PC-3 (cell line): ENCODE data around the gene ROBO2. TPM values are rescaled to one million over a fixed set of nuclear protein-coding genes. Genes with fewer than 3 reads are reported as not detected.

Experiments
- ATAC-seq: fragments of 200-7000 bp; cut with Tn5 transposase; 2 replicates; pipeline ENCODE4 v1.9.1; 2020; ENCODE audit warnings: mild to moderate bottlenecking, moderate library complexity
- BruUV-seq: library from RNA; stranded (reverse); fragments of 400-500 nt; replicated peaks from 2 replicates; lab custom pipeline; 2021; lab: Mats Ljungman, UMichigan
- CTCF ChIA-PET: fragments of 300-600 bp; sonication (Branson Sonifier 250); formaldehyde crosslinking; loops from one replicate; lab custom pipeline; 2022; ENCODE audit warnings: antibody characterized with exemption; lab: Charles Lee
- POLR2A ChIA-PET: fragments of 300-600 bp; sonication (Branson Sonifier 250); formaldehyde crosslinking; loops from one replicate; lab custom pipeline; 2022; ENCODE audit warnings: antibody characterized with exemption; ENCODE audit not compliant: unreplicated experiment; lab: Charles Lee
- DNase-seq: peaks from one replicate; pipeline ENCODE4 v3.0.0-alpha.2; 2015
- H2AFZ ChIP-seq: fragments of 300-600 bp; sonication (generic); 2 replicates; pipeline ENCODE4 v1.6.0; 2016; ENCODE audit warnings: antibody characterized with exemption, low read length
- H3F3A ChIP-seq: fragments of 300-600 bp; sonication (generic); one replicate; pipeline ENCODE4 v1.6.0; 2017; ENCODE audit warnings: antibody characterized with exemption, low read length, control low read depth, mild to moderate bottlenecking; ENCODE audit not compliant: unreplicated experiment
- H3K27ac ChIP-seq: fragments of 300-600 bp; sonication (generic); 2 replicates; pipeline ENCODE4 v1.5.1; 2016; ENCODE audit warnings: mild to moderate bottlenecking, low read length
- H3K27me3 ChIP-seq: fragments of 300-600 bp; sonication (generic); 2 replicates; pipeline ENCODE4 v1.6.1; 2016; ENCODE audit warnings: low read length, mixed read lengths
- H3K36me3 ChIP-seq: fragments of 300-600 bp; sonication (generic); 2 replicates; pipeline ENCODE4 v1.6.1; 2016; ENCODE audit warnings: low read depth, mixed run types, low read length, mixed read lengths
- H3K4me1 ChIP-seq: fragments of 300-600 bp; sonication (generic); 2 replicates; pipeline ENCODE4 v1.5.1; 2016; ENCODE audit warnings: low read length; ENCODE audit not compliant: insufficient read depth
- H3K4me2 ChIP-seq: fragments of 300-600 bp; sonication (generic); 2 replicates; pipeline ENCODE4 v1.6.0; 2016; ENCODE audit warnings: low read length
- H3K4me3 ChIP-seq: fragments of 300-600 bp; sonication (generic); 2 replicates; pipeline ENCODE4 v1.5.1; 2016; ENCODE audit warnings: mild to moderate bottlenecking, low read length, mixed read lengths
- H3K79me2 ChIP-seq: fragments of 300-600 bp; sonication (generic); 2 replicates; pipeline ENCODE4 v1.6.1; 2017; ENCODE audit warnings: low read length, mixed read lengths
- H3K9ac ChIP-seq: fragments of 300-600 bp; sonication (generic); 2 replicates; pipeline ENCODE4 v1.6.0; 2016; ENCODE audit warnings: mild to moderate bottlenecking, low read length
- H3K9me2 ChIP-seq: fragments of 300-600 bp; sonication (generic); replicated peaks from 2 replicates; pipeline ENCODE4 v1.6.1; 2016; ENCODE audit warnings: mixed run types, low read length, mixed read lengths
- H3K9me3 ChIP-seq: fragments of 300-600 bp; sonication (generic); 2 replicates; pipeline ENCODE4 v1.6.1; 2016; ENCODE audit warnings: low read length, mixed read lengths
- H4K20me1 ChIP-seq: fragments of 300-600 bp; sonication (generic); 2 replicates; pipeline ENCODE4 v1.6.1; 2016; ENCODE audit warnings: low read length, mixed read lengths
- EZH2 ChIP-seq: fragments of 300-600 bp; sonication (generic); IDR thresholded peaks from one replicate; pipeline ENCODE4 v1.6.1; 2017; ENCODE audit warnings: antibody characterized with exemption, mild to moderate bottlenecking, low read length; ENCODE audit not compliant: unreplicated experiment
- EZH2phosphoT487 ChIP-seq: fragments of 300-600 bp; sonication (generic); IDR thresholded peaks from 2 replicates; pipeline ENCODE4 v1.6.1; 2018; ENCODE audit warnings: mild to moderate bottlenecking, antibody characterized with exemption, low read length, borderline replicate concordance
- intact Hi-C: fragments of 100-400 bp; cut with micrococcal nuclease; formaldehyde crosslinking; loops from 2 replicates; pipeline ENCODE4 v1.9.0; 2023
- total RNA-seq: library from RNA; depleted of rRNA; stranded (reverse); fragments of >200 nt; gene quantifications from 2 replicates; pipeline ENCODE4 v1.2.3, GENCODE V29; 2014
- TF ChIP-seq, protein P1 (sequence below): fragments of 300-600 bp; sonication (generic); conservative IDR thresholded peaks from 2 replicates; pipeline ENCODE4 v1.5.1; 2017; ENCODE audit warnings: antibody characterized with exemption, low read depth, mild to moderate bottlenecking, low read length

The ROBO2 gene
- total RNA-seq, 1 experiment from 2014 or later = not detected

DNA sequence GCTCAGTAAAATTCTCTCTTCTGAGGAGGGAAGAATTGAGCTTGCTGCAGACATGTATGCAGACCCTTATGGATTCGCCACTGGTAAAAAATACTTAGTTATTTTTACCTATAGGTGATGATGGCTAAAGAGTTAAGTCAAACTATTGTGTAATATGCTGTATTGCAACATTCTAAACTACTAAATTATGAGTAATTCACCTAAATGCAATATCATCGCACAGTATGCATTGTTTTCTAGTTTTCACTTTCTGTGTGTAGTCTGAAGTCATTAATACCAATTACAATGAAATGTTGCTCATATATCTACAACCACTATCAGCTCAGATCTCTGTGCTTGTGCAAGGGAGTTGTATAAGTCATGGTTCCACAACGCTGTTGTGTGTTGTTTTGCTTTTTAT lies 48.7 kb upstream of the ROBO2 start:
- Histone ChIP-seq H3K4me3 (no peak overlapping the region), H3K36me3 (no peaks in the 10 kb centered on the region), H3K9me3 (no peaks in the 10 kb centered on the region), H3K27ac (no peak overlapping the region), H3F3A (no peaks in the 10 kb centered on the region), H3K79me2 (no peaks in the 10 kb centered on the region), H3K9me2 (no peaks in the 10 kb centered on the region), H4K20me1 (no peaks in the 10 kb centered on the region), H3K4me1 (no peaks in the 10 kb centered on the region), H3K4me2 (no peak overlapping the region), H3K27me3 (peaks cover 3% of the 10 kb centered on the region; the same call in 1 of the 2 replicates), H3K9ac (no peak overlapping the region), H2AFZ (no peak overlapping the region)
- no TSS peak for BruUV-seq
- intact Hi-C loops = no loop called here
- no peak for TF ChIP-seq EZH2
- no peak for TF ChIP-seq EZH2phosphoT487
- TF ChIP-seq, protein P1, sequence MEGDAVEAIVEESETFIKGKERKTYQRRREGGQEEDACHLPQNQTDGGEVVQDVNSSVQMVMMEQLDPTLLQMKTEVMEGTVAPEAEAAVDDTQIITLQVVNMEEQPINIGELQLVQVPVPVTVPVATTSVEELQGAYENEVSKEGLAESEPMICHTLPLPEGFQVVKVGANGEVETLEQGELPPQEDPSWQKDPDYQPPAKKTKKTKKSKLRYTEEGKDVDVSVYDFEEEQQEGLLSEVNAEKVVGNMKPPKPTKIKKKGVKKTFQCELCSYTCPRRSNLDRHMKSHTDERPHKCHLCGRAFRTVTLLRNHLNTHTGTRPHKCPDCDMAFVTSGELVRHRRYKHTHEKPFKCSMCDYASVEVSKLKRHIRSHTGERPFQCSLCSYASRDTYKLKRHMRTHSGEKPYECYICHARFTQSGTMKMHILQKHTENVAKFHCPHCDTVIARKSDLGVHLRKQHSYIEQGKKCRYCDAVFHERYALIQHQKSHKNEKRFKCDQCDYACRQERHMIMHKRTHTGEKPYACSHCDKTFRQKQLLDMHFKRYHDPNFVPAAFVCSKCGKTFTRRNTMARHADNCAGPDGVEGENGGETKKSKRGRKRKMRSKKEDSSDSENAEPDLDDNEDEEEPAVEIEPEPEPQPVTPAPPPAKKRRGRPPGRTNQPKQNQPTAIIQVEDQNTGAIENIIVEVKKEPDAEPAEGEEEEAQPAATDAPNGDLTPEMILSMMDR = no peak
- DNase-seq (peak; percentile 15), ATAC-seq (no peak)
- CTCF ChIA-PET = no interaction called here
- POLR2A ChIA-PET = no interaction called here

DNA sequence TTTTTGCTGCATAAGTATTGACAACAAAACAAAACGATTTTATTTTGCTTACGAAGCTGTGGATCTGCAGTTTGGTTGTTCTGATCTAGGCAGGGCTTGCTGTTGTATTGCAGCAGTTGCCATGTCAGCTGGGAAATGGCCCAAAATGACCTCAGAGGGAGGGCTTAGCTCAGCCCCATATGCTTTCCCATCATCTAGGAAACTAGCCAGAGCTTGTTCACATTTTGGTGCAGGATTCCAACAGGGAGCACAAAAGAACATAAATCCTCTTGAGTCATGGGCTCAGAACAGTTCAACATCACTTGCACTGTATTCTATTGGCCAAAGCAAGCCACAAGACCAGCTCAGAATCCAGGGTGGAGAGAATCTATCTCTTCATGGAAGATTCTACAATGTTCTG lies 42.2 kb upstream of the ROBO2 start:
- no TSS peak for BruUV-seq

DNA sequence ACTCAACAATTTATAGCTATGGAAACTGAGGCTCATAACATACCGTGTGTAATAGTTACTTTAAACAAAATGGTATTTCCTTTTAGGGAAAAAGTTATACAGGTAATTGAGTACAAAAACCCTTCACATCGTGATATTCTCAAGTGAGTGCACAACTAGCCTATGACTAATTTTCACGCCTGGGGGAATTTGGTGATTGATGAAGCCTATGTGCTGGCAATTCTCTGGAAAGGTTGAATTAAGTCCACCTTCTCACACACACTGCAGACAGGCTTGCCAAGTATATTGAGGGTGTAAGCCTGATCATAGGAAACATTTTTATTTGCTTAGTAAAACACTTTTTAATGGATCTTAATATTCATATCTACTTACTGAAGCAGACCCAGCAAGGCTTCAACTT lies 41.3 kb upstream of the ROBO2 start:
- no peak for TF ChIP-seq EZH2
- TF ChIP-seq EZH2phosphoT487 = no peak
- TF ChIP-seq, protein P1 = no peak
- no peak overlapping the region for H3K4me2 ChIP-seq
- no peaks in the 10 kb centered on the region for H3K9me2 ChIP-seq
- ChIA-PET POLR2A (no interaction called here), CTCF (no interaction called here)
- H3K4me1 ChIP-seq = no peaks in the 10 kb centered on the region
- H2AFZ ChIP-seq = no peak overlapping the region
- H3K79me2 ChIP-seq = no peaks in the 10 kb centered on the region
- no peaks in the 10 kb centered on the region for H3K36me3 ChIP-seq
- 0 out of 2 replicates have a peak, but pooled peaks cover under 1% of the 10 kb centered on the region for H3K27me3 ChIP-seq
- no peak for DNase-seq
- no peaks in the 10 kb centered on the region for H3F3A ChIP-seq
- intact Hi-C loops = no loop called here
- no peaks in the 10 kb centered on the region for H4K20me1 ChIP-seq
- H3K27ac ChIP-seq = no peak overlapping the region
- no peak overlapping the region for H3K4me3 ChIP-seq
- H3K9ac ChIP-seq = no peak overlapping the region
- ATAC-seq = no peak
- no TSS peak for BruUV-seq
- H3K9me3 ChIP-seq = no peaks in the 10 kb centered on the region

More for the DNA sequence above, 42.2 kb upstream of the ROBO2 start:
- CTCF ChIA-PET = no interaction called here
- no peak overlapping the region for H3K4me2 ChIP-seq
- H3K27me3 ChIP-seq = no peaks in the 10 kb centered on the region
- intact Hi-C loops = no loop called here
- H3K36me3 ChIP-seq = no peaks in the 10 kb centered on the region
- H3K9me2 ChIP-seq = no peaks in the 10 kb centered on the region
- H3K9me3 ChIP-seq = no peaks in the 10 kb centered on the region
- no peaks in the 10 kb centered on the region for H3F3A ChIP-seq
- TF ChIP-seq EZH2 (no peak), EZH2phosphoT487 (no peak)
- TF ChIP-seq, protein P1 = no peak
- H4K20me1 ChIP-seq = no peaks in the 10 kb centered on the region
- no peaks in the 10 kb centered on the region for H3K79me2 ChIP-seq
- ATAC-seq (no peak), DNase-seq (no peak)
- H3K4me3 ChIP-seq = no peak overlapping the region
- H3K9ac ChIP-seq = no peak overlapping the region
- H3K27ac ChIP-seq = no peak overlapping the region
- POLR2A ChIA-PET = no interaction called here
- no peaks in the 10 kb centered on the region for H3K4me1 ChIP-seq
- H2AFZ ChIP-seq = no peak overlapping the region
